ENCODE measurements around the gene SH3BP5.
A peak's percentile ranks its signal among the peaks of the same experiment; 100 is the strongest.

The SH3BP5 gene

GRCh38 chr3:15306979-15307359 lies 25.4 kb downstream of the SH3BP5 start:
- Histone ChIP-seq H3K36me3 (ENCODE audit: control insufficient read depth, insufficient read depth, low read length) (peaks cover 5% of the 10 kb centered on the region), H3K4me3 (replicated peaks; ENCODE audit: low read depth, low read length) (no peak overlapping the region), H3K27me3 (replicated peaks; ENCODE audit: control insufficient read depth, insufficient read depth, low read length) (no peaks in the 10 kb centered on the region)
- no peak for TF ChIP-seq CTCF (IDR thresholded peaks at IDR 0.05; ENCODE audit: insufficient read depth, low read length, poor library complexity, severe bottlenecking)
- DNase-seq (ENCODE audit: extremely low read depth, insufficient read length), result no peak

GRCh38 chr3:15305359-15305844 lies 27.0 kb downstream of the SH3BP5 start:
- H3K27me3 ChIP-seq (replicated peaks; ENCODE audit: control insufficient read depth, insufficient read depth, low read length), result no peaks in the 10 kb centered on the region
- no peak overlapping the region for H3K4me3 ChIP-seq (replicated peaks; ENCODE audit: low read depth, low read length)
- TF ChIP-seq CTCF (IDR thresholded peaks at IDR 0.05; ENCODE audit: insufficient read depth, low read length, poor library complexity, severe bottlenecking), result peak; percentile 31
- no peak for DNase-seq (ENCODE audit: extremely low read depth, insufficient read length)
- H3K36me3 ChIP-seq (ENCODE audit: control insufficient read depth, insufficient read depth, low read length), result peaks cover 10% of the 10 kb centered on the region

- no peak overlapping the region for H3K4me3 ChIP-seq (replicated peaks; ENCODE audit: low read depth, low read length)
- no peak for DNase-seq (ENCODE audit: extremely low read depth, insufficient read length)
- H3K27me3 ChIP-seq (replicated peaks; ENCODE audit: control insufficient read depth, insufficient read depth, low read length), result no peaks in the 10 kb centered on the region
- no peak for TF ChIP-seq CTCF (IDR thresholded peaks at IDR 0.05; ENCODE audit: insufficient read depth, low read length, poor library complexity, severe bottlenecking)
- peaks cover 11% of the 10 kb centered on the region for H3K36me3 ChIP-seq (ENCODE audit: control insufficient read depth, insufficient read depth, low read length)
These were observed 28.7 kb downstream of the SH3BP5 start for GRCh38 chr3:15303728-15304127.

DNA sequence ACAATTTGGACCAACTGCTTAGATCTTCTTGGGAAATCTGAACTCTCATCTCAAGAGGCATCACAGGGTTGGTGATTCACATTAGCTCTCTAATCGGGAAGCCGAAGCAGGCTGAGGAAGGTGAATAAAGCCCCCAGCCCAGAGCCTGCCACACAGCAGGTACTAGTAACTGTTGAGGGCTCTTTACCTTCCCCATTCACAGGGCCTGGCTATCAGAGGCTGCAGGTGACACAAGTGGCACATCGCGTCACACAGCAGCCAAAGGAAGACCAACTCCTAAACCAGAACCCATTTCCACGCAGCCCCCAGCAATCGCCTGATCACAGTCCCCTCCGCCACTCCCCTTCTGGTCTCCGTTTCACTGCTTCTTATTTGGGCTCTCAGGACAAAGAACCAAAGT lies 29.2 kb downstream of the SH3BP5 start:
- H3K27me3 ChIP-seq (replicated peaks; ENCODE audit: control insufficient read depth, insufficient read depth, low read length), result no peaks in the 10 kb centered on the region
- no peak for DNase-seq (ENCODE audit: extremely low read depth, insufficient read length)
- H3K36me3 ChIP-seq (ENCODE audit: control insufficient read depth, insufficient read depth, low read length), result peaks cover 11% of the 10 kb centered on the region
- H3K4me3 ChIP-seq (replicated peaks; ENCODE audit: low read depth, low read length), result no peak overlapping the region
- no peak for TF ChIP-seq CTCF (IDR thresholded peaks at IDR 0.05; ENCODE audit: insufficient read depth, low read length, poor library complexity, severe bottlenecking)

- Histone ChIP-seq H3K27me3 (replicated peaks; ENCODE audit: control insufficient read depth, insufficient read depth, low read length) (no peaks in the 10 kb centered on the region), H3K36me3 (ENCODE audit: control insufficient read depth, insufficient read depth, low read length) (peaks cover 11% of the 10 kb centered on the region), H3K4me3 (replicated peaks; ENCODE audit: low read depth, low read length) (no peak overlapping the region)
- no peak for DNase-seq (ENCODE audit: extremely low read depth, insufficient read length)
- no peak for TF ChIP-seq CTCF (IDR thresholded peaks at IDR 0.05; ENCODE audit: insufficient read depth, low read length, poor library complexity, severe bottlenecking)
These were observed 30.6 kb downstream of the SH3BP5 start for GRCh38 chr3:15301761-15302160.

Data from GM06990 (cell line).